Measurements from ENCODE around the gene ATG101.

The ATG101 gene

DNA sequence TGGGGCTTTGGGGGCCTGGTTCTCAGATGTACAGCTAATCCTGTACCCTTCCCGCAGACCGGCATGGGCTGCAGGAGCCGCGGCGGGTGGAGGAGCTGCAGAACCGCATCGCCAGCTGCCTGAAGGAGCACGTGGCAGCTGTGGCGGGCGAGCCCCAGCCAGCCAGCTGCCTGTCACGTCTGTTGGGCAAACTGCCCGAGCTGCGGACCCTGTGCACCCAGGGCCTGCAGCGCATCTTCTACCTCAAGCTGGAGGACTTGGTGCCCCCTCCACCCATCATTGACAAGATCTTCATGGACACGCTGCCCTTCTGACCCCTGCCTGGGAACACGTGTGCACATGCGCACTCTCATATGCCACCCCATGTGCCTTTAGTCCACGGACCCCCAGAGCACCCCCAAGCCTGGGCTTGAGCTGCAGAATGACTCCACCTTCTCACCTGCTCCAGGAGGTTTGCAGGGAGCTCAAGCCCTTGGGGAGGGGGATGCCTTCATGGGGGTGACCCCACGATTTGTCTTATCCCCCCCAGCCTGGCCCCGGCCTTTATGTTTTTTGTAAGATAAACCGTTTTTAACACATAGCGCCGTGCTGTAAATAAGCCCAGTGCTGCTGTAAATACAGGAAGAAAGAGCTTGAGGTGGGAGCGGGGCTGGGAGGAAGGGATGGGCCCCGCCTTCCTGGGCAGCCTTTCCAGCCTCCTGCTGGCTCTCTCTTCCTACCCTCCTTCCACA lies 11.0 kb upstream of the ATG101 start:
- no peak for DNase-seq

DNA sequence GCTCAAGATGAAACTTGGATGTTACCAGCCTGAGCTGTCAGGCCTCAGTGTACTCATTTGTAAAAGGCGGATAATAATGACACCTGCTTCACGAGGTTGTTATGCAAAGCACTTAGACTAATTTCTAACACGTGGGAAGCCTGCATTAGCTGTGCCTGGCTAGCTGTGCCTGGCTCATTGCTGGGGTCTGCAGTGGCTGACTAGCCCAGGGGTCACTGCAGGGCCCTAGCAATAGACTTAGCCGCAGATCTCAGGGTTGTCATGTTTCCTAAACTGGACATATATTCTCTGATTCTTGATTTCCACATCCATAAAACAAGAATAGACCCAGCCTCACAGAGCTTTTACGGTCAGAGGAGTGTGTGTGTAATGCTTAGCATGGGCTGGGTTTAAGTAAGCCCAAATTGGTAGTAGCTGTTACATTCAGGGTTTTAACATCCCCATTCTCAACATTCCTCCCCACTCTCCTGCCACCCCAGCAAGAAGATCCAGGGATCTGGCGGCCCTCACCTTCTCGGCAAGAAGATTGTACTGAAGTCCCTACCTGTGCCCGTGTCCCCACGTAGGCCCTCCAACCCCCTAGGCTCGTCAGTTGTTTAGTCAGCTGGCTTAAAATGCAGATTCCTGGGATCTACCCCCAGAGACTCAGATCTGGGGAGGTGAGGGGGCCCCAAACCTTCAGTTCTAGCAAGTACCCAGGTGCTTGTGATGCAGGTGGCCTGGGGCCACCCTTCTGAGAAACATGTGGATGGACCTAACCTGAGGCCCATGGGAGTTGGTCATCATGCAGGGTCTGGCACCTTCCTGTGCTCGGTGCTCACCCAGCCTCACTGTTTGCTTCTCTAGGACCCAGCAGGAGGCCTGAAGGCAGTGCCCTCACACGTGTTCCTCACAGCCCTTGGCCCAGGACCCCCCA lies 9.9 kb upstream of the ATG101 start:
- no peak for DNase-seq

DNA sequence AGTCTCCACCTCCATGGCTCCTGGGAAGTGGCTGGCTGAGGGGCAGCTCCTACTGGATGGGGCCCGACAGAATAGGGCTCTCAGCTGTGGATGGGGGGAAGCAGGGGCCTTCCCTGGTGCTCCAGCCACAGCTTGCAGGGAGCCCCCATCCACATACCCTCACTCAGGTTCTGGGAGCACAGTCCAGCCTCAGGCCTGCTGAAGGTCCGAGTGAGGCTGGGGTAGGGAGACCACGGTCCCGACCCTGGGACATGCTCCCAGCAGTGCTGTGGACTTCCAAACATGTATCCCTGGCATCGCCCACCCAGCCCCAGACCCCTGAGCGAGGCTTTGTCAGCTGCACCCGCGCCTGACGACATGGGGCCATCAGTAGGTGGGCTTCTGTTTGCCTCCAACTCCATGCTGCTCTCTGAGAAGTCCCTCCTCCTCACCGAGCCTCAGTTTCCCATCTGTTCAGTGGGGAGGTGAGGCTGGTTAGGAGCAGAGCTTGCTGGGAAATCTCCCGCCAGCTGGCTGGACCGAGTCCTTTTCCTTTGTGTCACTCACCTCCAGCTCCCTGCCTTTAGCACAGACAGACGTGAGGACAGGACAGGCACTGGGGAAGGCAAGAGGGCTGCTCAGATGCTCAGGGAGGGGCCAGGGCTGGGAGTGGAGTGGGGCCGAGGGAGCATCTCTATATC lies 9.1 kb upstream of the ATG101 start:
- DNase-seq: no peak

DNA sequence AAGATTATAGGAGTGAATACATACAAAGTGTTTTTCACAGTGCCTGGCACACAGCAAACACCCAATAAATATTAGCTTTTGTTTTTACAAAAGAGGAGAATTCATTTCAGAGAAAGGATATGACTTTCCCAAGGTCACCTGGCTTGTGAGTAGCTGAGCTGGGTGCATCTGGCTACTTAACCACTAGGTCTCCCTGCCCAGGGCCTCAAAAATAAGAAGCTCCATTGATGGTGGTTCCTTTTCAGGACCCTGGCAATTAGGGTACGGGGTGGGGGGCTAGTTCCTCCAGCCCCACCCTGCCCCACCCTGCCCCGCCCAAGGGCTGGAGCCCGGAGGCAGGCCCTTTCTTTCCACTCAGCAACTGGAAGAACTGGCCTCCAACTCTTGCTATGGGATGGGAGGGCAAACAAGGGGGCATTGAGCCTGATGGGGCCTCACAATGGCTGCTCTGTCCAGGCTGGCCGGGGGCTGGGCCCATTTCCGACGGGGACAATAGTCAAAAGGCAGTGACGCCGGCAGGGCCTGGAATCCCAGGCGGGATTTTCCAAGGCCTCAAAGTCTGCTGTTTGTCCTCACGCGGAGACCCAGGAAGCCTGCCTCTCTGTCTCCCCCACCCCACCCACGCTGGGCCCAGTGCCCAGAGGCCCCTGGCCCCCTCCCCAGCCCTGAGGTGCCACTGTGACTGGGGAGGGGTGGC lies 8.2 kb upstream of the ATG101 start:
- no peak for DNase-seq

DNA sequence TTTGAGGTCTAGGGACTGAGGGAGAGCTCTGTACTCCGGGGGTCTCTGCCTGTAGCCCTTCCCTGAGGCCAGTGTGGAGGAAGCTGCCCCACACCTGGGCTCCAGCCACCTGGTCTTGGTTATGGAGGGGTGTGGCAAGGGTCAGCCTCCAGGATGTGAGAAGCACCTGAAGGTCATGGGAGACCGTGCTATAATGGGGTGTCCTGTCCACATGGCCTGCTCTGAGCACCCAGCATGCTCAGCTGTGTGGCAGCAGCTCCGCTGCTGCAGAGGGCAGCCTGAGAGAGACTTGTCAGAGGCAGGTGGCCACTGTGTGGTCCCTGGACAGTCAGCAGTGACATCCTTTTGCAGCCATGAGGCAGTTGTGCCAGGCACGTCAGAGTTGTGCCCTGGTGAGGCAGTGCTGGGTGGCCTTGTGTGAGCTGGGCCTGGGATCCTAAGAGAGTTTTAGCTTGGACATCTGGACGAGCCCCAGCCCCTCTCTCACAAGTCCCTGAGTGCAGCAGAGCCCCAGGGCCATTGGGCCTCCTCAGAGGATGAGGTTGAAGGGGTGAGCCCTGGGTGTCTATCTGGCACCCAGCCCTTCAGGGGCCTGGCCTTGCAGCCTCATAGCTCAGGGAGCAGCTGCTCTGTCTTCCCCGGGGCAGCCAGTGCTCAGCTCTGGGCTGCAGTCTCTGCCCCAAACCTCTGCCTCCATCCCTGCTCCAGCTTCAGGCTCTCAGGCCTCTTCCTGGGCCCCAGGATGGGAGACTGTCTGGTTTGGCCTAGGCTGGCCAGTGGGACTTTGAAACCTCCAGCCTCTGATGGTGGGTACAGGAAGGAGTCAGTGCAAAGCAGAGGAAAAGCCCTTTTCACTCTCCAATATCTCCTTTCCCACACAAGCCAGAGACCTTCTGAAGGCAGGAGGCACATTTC lies 7.4 kb upstream of the ATG101 start:
- DNase-seq: no peak

DNA sequence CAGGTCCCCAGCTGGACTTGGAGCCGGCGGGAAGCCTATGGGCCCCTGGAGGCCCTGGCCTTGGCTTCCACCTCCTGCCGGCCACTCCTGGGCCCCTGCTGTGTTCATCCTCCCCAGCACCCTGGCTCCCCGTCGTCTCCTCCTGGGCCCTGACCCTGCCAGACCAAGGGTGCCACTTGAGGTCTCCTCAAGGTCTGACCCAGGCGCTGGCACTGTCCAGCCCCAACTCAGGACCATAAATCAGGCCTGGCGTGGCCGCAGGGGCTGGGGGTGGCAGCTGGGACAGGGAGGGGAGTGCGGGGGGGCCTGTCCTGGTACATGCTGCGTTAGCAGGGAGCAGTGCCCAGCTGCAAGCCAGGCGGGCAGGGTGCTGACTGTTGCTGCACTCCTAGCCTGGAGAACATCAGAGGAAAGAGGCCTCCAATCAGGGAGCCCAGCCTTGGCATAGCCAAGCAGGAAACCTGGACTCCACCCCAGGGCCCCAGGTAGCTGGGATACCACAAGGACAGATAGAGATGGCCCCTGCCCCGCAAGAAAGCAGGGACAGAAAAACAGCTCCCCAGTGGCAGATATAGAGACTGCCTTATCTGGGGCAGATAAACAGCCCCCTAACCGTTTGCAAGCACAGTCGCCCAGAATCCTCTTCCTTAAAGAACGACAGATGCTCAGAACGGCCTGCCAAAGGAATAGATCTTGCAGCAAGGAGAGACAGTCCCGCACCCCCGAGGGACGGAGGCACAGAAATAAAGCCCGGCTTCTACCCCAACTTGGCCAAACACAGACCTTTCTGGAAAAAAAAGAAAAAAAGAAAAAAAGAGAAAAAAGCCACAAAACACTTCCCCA lies 6.5 kb upstream of the ATG101 start:
- no peak for DNase-seq

DNA sequence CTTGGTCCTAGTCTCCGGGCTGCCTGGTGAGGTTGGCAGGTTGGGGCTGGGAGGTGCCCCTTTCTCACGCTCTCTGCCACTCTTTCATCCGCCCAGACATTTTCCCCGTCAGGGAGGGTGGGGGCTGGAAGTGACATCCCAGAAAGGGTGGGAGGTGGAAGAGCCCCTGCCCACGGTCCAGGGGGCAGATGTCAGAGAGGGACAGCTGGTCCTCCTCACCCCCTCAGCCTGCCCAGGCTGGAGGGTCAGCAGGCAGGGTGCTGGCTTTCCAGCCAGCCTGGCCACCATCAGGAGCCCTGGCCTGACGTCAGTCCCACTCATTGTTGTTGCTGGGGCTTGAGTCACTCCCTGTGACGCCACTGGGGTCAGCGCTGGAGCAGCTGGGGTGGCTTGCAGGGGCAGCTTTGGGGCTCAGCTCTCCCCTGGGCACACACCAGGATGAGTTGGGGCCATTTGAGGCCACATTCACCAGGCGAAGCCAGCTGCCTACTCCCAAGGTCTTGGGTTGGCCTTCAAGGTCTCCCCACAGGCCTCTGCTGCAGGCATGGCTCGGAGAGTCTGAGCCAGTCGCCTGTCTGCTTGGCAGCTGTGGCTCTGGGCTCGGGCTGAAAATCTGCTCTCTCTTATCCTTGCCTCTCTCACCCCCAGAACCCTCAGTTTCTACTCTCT lies 5.7 kb upstream of the ATG101 start:
- DNase-seq: no peak

DNA sequence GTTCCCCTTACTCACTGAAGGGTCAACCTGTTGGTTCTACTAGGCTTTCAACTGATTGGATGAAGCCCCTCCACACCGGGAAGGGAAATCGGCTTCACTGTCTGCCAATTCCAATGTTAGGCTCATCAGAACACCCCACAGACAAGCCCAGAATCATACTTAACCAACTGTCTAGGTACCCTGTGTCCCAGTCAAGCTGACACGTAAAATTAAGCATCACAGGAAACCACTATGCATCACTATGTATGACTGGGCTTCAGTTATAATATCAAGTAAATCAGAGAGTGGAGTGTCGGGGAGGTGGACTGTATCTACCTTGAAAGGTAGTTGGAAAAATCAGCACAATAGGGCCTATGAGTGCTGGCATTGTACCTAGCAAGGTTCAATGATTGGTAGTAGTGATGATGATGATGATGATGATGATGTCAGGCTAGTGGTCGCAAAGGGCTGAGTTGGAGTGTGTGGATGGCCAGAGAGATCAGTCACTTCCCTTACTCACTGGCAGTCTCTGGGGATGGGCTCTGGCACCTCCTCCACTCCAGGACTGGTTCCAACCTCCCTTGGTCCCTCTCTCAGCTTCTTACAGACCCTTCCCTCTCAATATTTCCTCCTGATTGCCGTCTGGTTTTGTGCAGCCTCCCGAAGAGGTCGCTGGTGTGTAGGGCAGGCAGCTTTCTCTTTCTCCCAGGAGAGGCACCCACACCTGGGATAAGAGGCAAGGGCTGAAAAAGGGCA lies 3.3 kb upstream of the ATG101 start:
- no peak for DNase-seq

DNA sequence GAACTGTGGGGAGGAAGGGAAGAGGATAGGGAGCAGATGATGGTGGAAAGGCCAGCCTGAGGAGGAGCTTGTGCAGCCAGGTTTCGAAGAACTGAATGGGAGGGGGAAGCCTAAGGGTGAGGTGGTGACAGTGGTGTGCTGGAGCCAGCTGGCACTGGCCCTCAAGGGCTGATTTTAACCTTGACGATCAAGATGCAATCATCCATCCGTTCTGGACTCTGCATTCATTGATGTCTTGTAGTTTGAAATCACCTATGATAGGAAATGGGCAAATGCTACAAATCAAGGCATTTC lies 2.8 kb upstream of the ATG101 start:
- DNase-seq: no peak

DNA sequence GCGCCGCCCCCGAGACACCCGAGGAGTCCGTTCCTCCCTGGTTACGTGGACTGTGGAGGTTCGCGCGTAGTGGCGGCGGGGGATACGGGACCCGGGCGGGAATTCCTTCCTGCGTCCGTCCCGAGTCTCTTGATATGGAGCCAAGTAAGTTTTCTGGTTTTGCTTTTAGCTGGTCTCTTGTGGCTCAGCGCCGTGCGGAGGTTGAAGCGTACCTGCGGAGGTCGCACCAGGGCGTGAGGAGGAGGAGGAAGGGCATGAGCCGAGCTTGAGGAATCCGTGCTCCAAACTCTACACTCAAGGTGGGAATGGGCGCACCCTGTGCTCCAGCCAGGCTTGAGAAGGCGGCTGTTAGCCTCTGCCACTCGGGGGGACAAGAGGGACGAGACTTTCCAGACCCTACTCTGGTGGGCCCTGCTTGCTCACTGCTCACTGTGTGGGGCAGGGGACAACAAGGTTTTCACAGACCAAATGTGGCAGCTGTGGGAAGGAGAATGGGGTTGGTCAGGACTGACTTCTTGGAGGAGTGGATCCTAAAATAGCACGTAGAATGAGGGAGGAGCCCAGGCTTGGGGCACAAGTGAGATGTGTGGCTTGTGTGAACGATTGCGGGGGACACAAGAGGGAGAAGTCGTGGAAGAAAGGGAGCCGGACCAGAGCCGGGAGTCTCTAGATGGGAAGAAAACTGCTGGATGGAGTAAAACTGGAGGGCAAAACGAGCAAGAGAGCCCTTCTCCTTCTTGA lies 577 bp downstream of the ATG101 start:
- DNase-seq: no peak

DNA sequence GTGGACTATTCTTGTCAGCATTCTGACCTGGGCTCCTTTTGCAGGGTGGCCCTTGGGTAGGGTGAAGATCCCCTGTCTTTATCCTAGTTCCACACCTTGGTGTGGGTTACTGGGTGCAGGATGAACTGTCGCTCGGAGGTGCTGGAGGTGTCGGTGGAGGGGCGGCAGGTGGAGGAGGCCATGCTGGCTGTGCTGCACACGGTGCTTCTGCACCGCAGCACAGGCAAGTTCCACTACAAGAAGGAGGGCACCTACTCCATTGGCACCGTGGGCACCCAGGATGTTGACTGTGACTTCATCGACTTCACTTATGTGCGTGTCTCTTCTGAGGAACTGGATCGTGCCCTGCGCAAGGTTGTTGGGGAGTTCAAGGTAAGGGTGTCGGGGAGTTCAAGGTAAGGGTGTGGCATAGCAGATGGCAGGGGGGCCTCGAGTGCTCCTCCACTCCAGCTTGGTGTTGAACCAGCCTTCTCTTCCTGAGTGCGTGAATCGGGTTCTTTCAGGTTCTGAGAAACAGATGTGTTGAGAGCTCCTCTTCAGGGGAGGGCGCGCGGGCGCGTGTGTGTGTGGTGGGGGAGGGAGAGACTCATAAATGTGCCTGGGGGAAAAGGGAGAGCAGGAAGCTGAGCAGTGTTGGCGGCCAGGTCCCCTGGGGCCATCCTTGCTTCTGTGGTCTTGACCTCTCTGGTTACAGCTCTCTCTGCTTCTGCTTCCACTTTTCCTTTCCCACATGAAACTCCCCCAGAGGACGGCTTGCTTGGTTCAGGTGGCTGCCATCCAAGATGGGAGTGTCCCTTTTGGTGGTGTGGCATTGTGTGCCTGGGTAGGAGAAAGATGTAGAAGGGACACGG lies 4.0 kb downstream of the ATG101 start:
- DNase-seq: no peak

DNA sequence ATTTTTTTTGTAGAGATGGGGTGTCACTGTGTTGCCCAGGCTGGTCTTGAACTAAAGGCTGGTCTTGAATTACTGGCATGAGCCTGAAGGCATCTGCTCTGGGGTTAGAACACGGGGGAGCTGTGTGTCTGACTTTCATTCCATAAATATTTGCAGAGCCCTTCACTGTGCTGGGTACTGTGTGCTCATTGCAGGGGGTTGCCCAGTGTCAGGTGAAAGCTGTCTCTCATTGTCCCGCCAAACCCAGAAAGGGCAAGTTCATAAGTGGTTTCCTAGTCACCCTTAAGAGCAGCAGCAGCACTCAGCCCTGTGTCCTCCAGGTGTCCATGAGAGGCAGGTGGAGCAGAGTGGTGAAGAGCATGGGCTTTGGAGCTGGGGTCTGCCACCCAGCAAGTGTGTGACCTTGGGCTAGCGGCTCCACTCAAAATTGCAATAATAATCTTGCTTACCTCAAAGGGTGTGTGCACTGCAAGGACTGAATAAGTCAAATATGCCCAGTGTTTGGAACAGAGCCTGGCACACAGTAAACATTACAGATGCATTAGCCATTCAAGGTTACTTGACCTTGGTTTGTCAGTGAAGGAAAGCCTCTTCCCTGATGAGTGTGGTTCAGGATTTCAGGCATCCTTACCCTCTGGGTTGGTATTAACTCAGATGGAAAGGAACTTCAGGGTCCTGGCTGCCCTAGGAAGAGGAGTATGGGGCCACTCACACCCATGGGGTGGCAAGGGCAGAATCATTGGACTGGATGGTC lies 5.4 kb downstream of the ATG101 start:
- DNase-seq: no peak

DNA sequence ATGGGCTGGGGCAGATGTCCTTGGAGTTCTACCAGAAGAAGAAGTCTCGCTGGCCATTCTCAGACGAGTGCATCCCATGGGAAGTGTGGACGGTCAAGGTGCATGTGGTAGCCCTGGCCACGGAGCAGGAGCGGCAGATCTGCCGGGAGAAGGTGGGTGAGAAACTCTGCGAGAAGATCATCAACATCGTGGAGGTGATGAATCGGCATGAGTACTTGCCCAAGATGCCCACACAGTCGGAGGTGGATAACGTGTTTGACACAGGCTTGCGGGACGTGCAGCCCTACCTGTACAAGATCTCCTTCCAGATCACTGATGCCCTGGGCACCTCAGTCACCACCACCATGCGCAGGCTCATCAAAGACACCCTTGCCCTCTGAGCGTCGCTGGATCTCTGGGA lies 7.0 kb downstream of the ATG101 start:
- DNase-seq: no peak

DNA sequence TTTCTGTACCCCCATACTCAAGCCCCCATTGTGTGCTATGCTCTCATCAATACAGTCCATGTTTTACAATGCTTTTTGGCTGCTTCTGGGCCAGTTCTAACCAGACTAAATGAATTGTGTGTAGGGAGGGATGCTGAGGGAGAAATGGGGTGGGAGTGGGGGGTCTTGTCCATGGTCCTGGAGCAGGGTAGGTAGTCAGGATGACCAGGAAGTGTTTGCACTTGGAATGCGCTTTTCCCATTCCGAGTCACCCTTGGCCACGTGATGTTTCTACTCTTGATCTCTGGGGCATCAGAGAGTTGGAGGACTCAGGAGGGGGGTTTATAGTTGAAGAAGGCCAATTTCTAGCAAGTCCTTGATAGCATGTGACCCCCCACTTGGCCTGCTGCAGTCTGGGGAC lies 8.5 kb downstream of the ATG101 start:
- DNase-seq: no peak

DNA sequence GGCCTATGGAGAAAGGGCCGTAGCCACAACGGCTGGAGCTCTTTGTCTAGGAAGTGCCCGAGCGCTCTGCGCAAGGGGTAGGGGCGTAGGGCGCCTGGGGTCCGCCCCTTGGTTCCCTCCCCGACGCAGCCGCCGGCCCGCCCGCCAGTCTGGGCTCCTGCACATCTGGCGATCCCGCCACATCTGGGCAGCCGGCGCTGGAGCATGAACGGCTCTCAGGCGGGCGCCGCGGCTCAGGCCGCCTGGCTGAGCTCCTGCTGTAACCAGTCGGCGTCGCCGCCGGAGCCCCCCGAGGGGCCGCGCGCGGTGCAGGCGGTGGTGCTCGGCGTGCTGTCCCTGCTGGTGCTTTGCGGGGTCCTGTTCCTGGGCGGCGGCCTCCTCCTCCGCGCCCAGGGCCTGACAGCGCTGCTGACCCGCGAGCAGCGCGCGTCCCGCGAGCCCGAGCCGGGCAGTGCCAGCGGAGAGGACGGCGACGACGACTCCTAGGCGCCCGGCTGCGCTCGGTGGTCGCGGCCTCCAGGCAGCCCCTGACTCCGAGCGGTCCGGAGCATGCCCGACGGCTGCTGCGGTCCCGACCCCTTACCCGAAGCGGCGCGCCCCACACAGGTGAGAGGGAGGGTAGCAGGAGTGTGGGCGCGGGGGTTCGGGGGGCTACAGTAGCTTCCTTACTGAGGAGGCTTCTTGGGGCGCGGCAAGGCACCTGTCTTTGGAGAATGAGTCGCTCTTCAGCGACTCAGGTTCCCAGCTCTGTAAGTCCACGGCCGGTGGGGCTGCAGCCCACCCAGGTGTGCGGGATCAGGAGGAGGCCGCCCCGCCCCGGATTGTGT lies 10.0 kb downstream of the ATG101 start, which contains the start of gene SMIM41:
SMIM41 (plus strand) TSS at position 129 of the 827 bp plus-strand sequence; CDS start at position 205, 76 bp downstream.
- DNase-seq: no peak

All from stimulated activated CD4-positive, alpha-beta T cell treated with anti-CD3 and anti-CD28 coated beads, Interleukin-4, amount 100 ng/mL, for 4 hours (primary cell).